ENCODE results near the gene PPP1R3C.

Gene PPP1R3C

DNA sequence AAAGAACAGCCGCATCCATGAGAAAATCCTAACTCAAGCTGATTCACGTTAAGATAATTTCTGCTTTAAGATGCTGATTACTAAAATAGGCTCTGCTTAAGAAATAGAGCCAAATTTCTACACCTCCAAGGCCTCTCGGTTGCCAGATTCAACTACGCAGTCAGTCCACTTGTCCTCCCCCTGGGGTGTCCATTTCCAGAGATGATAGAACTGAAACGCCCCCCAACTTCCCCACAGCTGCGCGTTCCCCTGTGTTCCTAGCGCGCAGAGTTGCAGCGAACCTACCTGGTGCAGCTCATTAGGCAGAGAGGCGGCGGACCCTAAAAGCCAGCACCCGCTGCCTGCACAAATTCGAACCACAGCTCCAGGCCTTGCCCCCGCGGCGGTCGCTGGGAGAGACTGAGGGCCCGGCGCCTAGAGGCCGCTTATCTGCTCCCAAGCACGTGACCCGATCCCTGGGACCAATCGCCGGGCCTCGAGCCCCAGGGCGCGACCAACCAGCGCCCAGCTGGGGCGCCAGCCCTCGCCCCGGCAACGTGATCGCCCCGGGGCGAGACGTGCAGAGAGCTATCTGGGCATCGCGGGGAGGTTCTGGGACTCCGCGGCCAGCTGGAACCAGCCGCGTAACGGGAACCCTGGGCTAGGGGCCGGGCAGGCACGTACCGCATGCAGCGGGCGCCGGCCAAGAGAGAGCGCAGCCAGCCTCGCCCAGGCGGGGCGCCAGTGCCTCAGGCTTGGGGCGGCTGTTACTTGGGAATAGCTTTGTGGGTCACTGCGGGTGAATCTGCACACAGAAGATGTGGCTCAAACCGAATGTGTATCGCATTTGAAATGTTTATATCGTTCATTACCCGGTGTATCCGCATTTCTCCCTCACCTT is at the start of gene PPP1R3C:
TSS of gene PPP1R3C (minus strand) at position 401 of the 880 bp plus-strand sequence. CDS start at position 299, 102 bp downstream.
- FAIRE-seq: no peak

DNA sequence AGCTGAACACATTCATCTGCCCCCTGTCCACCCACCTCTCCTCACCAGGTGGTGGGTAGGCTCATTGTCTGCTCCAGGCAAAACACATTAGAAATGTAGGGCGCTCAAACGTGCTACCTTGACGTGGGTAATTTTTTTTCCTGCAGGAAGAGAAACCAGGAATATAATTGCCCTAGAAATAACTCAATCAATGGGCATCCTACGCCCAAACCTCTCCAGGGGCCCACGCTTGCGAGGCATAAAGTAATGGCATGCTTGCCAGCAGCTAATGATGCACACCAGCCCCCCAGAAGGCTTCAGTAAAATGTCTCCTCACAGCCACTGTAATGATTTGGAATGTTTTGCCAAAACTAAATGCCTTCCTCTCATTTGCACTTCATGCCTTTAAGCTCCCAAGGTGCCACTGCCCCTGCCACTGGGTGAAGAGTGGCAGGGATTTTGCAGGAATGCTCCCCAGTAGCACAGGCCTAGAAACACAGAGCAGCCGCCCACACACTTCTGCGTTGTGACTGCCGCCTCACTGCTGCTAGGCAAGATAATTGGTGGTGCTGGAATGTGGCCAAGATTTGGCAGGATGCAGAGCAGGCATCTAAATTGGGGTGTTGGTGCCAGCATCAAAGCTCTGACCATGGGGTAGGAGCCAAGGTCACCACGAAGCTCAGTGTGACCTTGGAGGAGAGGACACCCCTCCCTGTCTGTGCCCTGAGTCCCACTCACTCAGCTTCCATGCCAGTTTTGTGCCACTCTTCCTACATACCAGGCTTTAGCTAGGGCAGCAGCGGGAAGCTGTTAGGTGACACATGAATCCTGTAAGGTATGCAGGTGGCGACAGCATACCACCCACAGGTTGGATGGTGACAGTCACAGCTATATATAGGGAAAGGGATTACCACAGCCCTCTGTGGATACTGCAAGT is 48.7 kb upstream of the PPP1R3C start:
- FAIRE-seq (no peak), DNase-seq (ENCODE audit: extremely low spot score, insufficient read length, low read depth) (no peak)

More for the DNA sequence above, at the start of gene PPP1R3C:
- no peak for DNase-seq (ENCODE audit: extremely low spot score, insufficient read length, low read depth)

DNA sequence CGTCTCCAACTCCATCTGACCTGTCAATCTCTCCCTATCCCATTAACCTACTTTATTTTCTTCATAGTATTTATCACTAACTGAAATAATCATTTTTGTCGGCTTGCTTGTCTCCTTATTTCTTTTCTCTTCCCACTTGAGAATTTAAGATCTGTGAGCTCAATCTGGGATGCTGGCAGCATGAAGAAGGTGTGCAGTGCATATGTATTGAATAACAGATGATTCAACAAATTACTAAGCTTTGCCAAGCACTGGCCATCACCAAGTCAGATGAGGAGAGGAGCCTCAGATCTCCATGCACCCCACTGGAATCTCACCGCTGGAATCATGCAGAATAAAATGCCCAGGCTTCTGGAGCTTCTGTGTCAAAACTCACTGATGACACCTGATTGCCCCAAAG is 47.6 kb upstream of the PPP1R3C start:
- FAIRE-seq (no peak), DNase-seq (ENCODE audit: extremely low spot score, insufficient read length, low read depth) (no peak)

DNA sequence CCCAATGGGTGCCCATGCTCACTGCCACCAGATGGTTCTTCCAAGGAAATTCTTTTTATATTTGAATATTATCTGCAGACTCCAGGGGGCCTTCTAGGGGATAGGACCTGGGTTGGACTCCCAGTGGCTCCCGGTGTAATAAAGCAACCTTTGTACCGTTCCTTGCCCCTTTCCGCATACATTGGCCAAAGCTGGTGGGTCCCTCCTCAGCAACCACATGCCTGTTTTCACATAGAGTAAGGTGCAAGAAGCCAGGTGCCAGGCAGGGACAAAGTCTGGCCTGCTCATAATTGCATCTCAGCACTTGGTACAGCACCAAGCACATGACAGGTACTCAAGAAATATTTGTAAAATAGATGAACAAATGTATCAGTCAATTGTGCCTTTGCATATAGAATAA is 46.4 kb upstream of the PPP1R3C start:
- no peak for DNase-seq (ENCODE audit: extremely low spot score, insufficient read length, low read depth)
- FAIRE-seq: no peak

DNA sequence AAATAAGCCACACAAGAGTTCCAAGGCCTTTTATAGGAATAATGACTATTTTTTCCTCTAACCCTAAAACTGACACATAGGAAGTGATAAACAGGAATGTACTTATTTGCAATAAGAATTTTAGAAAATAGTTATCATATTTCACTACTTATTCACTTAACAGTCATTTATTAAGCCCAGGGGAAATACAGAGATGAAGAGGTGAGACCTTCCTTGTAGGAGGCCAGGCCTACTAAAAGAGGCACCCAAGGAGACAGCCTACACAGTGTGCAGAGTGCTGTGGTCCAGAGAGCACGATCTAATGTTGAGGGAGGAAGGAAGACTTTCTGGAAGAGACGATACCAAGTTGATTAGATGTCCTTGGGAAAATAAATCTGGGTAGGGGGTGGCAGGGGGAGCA is 45.0 kb upstream of the PPP1R3C start:
- DNase-seq (ENCODE audit: extremely low spot score, insufficient read length, low read depth) (no peak), FAIRE-seq (no peak)

DNA sequence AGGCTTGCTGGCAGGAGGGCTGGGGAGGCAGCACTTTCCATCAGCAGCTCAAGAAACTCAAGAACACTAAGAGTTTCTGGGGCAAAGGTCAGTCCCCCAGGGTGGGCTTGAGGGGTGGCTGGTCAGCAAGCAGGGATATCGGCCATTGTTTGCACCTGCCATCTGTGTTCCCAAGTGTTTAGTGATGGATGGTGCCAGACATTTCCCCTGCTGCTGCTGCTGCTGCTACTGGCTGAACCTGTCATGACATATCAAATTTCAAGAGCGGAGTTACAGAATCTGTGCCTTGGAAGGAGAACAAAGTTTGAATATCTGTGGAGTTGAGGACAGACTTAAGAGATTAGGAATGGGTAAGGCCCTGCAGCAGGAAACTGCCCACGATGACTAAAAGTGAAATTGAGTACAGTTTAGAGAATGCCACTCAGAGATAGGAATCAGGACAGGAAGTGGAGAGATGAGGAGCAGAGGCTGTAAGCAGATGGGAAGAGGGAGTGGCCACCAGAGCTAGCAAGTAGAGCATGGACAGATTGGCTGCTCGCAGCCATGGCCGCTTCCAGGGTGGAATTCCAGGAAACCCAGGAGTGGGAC is 39.2 kb upstream of the PPP1R3C start:
- DNase-seq (ENCODE audit: extremely low spot score, insufficient read length, low read depth) (no peak), FAIRE-seq (no peak)

DNA sequence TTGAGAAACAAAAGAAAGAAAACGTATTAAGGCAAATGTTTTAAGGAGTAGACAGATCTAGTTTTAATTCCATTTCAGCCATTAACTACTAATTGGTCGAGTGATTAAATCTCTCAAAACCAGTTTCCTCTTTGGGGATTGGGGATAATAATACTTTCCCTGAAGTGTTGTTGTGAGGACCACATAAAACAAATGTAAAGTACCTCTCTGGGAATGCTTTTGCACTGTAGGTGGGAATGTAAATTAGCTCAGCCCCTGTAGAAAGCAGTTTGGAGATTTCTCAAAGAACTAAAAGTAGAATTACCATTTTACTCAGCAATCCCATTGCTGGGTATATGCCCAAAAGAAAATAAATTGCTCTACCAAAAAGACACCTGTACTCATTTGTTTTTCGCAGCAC is 36.0 kb upstream of the PPP1R3C start:
- DNase-seq (ENCODE audit: extremely low spot score, insufficient read length, low read depth) (no peak), FAIRE-seq (no peak)

DNA sequence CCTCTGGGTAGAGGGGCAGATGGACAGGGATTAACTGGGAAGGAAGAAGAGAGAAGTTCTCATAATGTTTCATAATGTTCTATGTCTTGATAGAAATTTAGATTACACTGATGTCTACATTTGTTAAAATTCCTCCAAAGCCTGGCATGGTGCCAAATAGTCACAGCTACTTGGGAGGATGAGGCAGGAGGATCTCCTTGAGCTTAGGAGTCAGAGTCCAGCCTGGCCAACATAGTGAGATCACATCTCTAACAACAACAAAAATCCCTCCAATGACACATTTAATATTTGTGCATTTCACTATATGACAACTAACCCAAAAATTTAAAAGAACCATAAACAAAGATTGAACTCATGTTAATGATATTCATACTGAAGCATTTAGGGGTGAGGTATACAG is 33.0 kb upstream of the PPP1R3C start:
- DNase-seq (ENCODE audit: extremely low spot score, insufficient read length, low read depth) (no peak), FAIRE-seq (no peak)

DNA sequence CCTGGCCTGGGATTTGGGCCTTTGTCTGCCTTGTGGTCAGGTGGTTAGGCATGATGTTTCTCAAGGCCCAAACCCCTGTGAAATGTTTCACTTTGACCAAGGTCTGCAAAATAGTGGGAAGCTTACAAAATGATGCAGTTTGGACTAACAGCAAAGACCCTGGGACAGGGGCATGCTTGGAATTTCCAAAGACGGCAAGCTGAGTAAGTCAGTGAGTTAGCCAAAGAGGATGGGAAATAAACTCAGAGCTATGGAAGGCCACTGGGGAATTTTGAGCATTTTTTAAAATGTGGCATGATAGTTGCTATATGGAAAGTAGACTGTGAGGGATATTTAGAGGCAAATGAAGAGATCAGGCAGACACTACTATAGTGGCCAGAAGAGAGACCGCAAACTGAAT is 31.6 kb upstream of the PPP1R3C start:
- no peak for FAIRE-seq

DNA sequence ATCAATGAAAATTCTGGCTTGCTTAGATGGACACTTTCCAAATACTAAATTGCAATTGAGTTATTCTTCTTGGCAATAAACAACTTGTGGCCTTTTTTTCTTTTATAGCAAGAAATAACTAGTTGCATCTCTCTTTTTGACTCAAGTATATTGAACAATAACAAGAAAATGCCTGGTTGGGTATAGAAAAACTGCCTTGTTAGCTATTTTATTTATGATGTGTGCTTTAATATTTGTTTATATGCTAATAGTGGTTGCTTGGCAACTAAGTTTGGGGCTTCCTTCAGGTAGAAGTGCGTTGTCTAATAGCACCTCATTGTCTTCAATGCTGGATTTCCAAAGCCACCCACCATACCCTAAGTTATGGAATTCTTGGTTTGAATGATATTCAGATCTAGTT is 30.1 kb upstream of the PPP1R3C start:
- FAIRE-seq (no peak), DNase-seq (ENCODE audit: extremely low spot score, insufficient read length, low read depth) (no peak)

More for the DNA sequence above, 31.6 kb upstream of the PPP1R3C start:
- no peak for DNase-seq (ENCODE audit: extremely low spot score, insufficient read length, low read depth)

DNA sequence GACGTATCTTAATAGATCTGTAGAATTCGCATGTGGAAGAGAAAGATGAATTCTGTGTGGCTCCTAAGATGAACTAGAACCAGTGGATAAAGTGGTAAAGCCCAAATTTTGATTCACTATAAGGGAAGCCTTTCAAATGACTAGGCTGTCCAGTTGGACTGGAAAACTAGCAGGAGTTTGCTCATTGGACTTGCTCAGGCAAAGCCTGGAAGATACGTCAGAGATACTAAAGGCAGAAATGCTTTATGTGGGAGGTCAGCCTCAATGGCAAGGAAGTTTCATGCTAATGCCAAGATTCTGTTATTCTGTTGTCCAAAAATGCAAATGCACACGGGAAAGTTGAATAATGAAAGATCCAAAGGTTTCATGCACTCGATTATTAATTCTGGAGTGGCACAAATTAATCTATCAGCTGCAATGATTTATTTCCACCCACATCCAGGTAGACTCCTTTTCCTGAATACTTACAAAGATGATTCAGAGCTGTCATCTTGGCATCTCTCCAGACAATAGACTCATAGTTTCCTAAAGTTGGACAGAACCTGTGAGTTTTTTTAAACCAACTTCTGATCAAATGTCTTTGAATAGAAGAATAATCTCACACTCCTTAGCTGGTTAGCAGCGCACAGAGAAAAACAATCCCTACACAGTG is 20.5 kb upstream of the PPP1R3C start:
- FAIRE-seq (no peak), DNase-seq (ENCODE audit: extremely low spot score, insufficient read length, low read depth) (no peak)

DNA sequence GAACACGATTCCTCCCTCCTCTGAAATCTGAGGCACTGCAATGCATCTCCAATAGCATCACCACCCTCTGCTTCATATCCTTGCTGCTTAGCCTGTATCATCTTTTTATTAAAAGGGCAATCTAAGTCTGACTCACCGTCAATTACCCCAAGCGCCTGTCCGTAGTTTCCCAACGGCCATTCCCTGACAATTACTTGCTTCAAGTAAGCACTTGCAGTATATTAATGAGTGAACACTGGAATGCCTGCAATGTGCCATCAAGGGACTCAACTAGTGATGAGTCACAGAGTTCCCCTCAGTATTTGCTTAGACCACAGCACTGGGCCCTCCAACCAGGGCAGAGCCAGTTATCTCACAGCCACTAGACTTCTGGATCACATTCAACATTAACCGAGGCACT is 19.5 kb upstream of the PPP1R3C start:
- no peak for FAIRE-seq
- no peak for DNase-seq (ENCODE audit: extremely low spot score, insufficient read length, low read depth)

DNA sequence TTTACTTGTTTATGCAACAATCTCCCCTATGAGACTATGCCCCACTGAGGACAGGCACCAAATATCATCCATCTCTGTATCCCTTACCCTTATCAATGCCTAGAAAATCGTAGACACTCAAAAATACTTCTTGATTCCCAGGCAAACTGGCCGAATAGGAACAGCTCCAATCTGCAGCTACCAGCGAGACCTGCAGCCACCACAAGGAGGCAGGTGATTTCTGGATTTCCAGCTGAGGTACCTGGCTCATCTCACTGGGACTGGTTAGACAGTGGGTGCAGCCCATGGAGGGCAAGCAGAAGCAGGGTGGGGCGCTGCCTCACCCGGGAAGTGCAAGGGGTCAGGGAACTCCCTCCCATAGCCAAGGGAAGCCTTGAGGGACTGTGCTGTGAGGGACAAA is 10.8 kb upstream of the PPP1R3C start:
- DNase-seq (ENCODE audit: extremely low spot score, insufficient read length, low read depth): no peak
- no peak for FAIRE-seq

DNA sequence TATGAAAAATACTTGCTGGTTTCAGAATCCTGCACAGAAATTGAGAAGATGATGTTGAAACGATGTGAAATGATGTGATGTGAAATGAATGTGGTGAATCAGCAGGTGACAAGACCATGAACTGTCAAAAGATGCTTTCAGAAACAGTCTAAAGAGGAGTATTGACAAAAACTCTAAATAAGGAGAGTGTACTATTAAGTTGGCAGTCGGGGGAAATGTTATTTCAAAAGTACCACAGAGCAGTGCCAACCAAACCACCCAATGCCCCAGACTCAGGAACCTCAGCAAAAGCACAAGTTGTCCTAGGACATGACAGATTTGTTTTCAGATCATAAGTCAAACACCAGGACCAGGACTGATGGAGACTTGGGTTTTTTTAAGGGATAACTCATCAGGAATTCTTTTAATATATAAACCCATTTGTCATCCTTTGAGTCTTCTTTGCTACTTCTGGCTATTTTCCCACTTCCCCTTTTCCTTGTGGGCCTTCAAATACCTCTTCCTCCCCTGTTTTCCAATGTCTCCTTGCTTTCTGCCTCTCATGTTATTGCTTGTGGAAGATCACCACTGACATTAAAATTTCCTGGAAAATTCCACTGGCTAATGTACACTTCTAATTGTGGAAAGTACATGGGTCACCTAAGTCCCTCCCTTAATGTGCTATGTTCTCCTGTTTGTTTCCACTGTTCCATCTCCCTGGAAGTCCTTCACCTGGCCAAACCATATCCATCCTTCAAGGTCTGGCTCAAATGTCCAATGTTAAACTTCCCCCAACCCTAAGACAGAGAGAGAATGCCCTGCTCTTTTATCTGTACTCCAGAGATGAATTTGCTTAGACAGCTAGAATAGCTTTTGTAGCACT is 10.2 kb upstream of the PPP1R3C start:
- no peak for FAIRE-seq
- DNase-seq (ENCODE audit: extremely low spot score, insufficient read length, low read depth): no peak

DNA sequence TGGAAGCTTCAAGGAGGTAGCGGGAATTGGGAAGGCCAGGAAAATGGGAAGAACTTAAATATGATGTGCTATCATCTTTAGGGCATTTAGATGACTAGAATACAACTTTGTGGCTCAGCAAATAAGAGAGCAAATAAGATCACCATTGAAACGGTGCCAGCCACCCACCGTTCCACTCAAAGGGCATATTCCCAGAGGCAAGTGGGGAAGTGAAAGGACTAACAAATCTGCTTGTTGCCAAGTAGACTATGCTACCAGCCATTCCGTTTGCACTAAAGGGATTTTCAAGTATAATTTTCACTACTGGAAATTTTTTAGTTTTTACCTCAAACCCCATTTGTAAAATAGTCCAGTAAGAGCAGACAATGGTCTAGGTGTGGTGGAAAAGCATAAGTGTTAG is 4.0 kb upstream of the PPP1R3C start:
- DNase-seq (ENCODE audit: extremely low spot score, insufficient read length, low read depth) (no peak), FAIRE-seq (no peak)

DNA sequence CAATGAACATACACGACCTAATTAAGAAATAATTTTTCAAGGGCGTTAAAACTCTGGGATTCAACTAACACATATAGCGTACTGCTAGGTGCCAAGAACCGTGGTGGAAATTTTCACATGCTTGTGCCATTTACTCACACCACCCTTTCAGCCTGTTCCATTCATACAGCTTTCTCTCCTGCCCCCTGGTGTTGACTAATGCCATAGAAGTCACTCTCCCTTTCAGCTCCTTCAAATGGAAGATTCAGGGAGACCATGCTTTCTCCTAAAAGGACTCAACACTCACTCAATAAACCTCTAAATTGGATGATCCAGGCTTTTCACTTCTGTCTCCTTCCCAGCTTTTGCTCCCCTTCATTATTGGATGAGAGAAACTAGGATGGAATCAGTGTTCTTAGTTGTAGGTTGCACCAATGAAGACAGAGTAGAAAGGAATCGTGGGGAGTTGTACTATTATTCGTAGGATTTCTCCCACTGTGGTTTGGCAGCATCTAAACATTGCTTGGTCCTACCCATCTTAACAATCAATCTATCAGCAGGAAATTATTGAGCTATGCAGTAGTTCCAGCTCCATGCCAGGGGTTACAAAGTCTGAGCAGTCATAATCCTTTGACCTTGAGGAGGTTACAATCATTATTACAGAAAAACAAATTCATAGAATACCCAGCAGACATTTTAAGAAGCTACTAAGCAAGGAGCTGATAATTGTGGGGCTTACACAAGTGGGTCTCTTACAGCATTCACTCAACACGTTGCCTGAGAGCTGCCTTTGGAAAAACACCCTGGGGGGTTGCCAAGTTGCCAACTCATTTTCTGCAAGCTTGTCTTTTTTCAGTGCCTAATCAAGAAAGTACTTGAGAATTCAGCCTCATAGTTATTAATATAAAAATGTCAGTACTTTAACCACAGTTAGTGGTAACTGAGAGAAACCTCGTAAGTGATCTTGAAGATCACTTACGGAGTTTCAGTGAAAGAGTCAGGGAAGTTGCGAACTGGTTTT is 2.8 kb upstream of the PPP1R3C start:
- FAIRE-seq (peak; percentile 44), DNase-seq (ENCODE audit: extremely low spot score, insufficient read length, low read depth) (peak; percentile 7)

DNA sequence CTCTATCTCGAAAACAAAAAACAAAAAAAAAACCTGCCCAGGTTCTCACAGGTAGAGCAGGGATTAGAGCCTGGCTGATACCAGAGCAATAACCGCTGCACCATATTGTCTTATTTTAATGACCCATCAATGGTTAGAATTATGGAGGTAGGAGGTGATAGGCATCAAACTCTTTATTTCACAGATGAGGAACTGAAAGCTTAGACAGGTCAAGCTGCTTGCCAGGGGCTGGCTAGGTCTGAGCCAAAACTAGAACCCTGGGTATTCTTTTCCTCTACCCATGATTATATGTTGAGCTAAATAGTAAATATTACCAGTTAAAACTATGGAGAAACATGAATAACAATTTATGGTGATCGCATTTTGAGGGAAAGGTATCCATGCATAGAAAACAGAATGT is 2.0 kb upstream of the PPP1R3C start:
- FAIRE-seq (no peak), DNase-seq (ENCODE audit: extremely low spot score, insufficient read length, low read depth) (no peak)

DNA sequence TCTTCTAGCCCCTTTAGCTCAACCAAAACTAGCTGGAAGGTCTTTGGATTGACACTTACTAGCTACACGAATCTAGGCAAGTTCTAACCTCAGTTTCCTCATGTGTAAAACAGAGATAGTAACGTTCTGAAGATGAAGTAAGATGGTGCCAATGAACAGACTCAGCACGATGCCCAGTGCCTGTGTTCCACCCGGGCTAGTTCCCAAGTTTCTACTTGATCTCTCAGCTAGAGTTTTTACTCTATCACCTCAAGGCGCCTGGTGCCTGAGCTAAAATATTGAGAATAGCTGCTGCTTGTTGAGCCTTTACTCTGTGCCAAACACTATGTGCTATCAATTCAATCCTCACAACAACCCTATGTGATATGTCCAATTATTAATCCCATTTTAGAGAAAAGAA is 1.4 kb upstream of the PPP1R3C start:
- FAIRE-seq (no peak), DNase-seq (ENCODE audit: extremely low spot score, insufficient read length, low read depth) (no peak)

Data from GM18507 (cell line).